Astrocyte (in vitro differentiated cells and primary cell): ENCODE measurements around the gene NCOA1. TPM values are rescaled to one million over a fixed set of nuclear protein-coding genes. Genes with fewer than 3 reads are reported as not detected.

Source experiments
- DNase-seq: peaks from one replicate; pipeline ENCODE4 v3.0.0-alpha.2; 2010; ENCODE audit warnings: low read depth
- FAIRE-seq: peaks from 2 replicates; lab custom pipeline; 2011; peaks lifted over from hg19 to GRCh38; lab: Jason Lieb, UNC
- H2AFZ ChIP-seq: 2 replicates; pipeline ENCODE4 v1.6.0; 2012; ENCODE audit warnings: low read depth, low read length, inconsistent platforms
- H3K27ac ChIP-seq: 2 replicates; pipeline ENCODE4 v1.5.1; 2011; ENCODE audit warnings: low read depth, low read length, inconsistent platforms
- H3K27me3 ChIP-seq: 2 replicates; pipeline ENCODE4 v1.6.0; 2011; ENCODE audit warnings: low read length, inconsistent platforms; ENCODE audit not compliant: insufficient read depth
- H3K36me3 ChIP-seq: 2 replicates; pipeline ENCODE4 v1.5.1; 2011; ENCODE audit warnings: low read length, inconsistent platforms; ENCODE audit not compliant: insufficient read depth
- H3K4me1 ChIP-seq: 2 replicates; pipeline ENCODE4 v1.5.1; 2011; ENCODE audit warnings: low read length, inconsistent platforms; ENCODE audit not compliant: insufficient read depth
- H3K4me2 ChIP-seq: 2 replicates; pipeline ENCODE4 v1.6.0; 2012; ENCODE audit warnings: low read length, inconsistent platforms
- H3K4me3 ChIP-seq: 2 replicates; pipeline ENCODE4 v1.5.1; 2011; ENCODE audit warnings: low read depth, mild to moderate bottlenecking, low read length, inconsistent platforms; ENCODE audit not compliant: insufficient read depth
- H3K79me2 ChIP-seq: 2 replicates; pipeline ENCODE4 v1.6.0; 2012; ENCODE audit warnings: mild to moderate bottlenecking, low read length, inconsistent platforms; ENCODE audit not compliant: insufficient read depth
- H3K9ac ChIP-seq: 2 replicates; pipeline ENCODE4 v1.6.0; 2012; ENCODE audit warnings: mild to moderate bottlenecking, low read length, inconsistent platforms
- H3K9me3 ChIP-seq: 2 replicates; pipeline ENCODE4 v1.5.1; 2012; ENCODE audit warnings: low read depth, mild to moderate bottlenecking, low read length, inconsistent platforms; ENCODE audit not compliant: insufficient read depth
- H4K20me1 ChIP-seq: 2 replicates; pipeline ENCODE4 v1.6.0; 2012; ENCODE audit warnings: low read length, inconsistent platforms; ENCODE audit not compliant: insufficient read depth
- H3K27ac Mint-ChIP-seq: one replicate; pipeline ENCODE4 v1.8.0; 2021; ENCODE audit warnings: mild to moderate bottlenecking, mixed read lengths; ENCODE audit not compliant: unreplicated experiment
- H3K27me3 Mint-ChIP-seq: one replicate; pipeline ENCODE4 v1.8.0; 2021; ENCODE audit warnings: low read depth, mixed read lengths; ENCODE audit not compliant: unreplicated experiment
- H3K36me3 Mint-ChIP-seq: one replicate; pipeline ENCODE4 v1.8.0; 2021; ENCODE audit warnings: low read depth, mixed read lengths; ENCODE audit not compliant: unreplicated experiment
- H3K4me1 Mint-ChIP-seq: one replicate; pipeline ENCODE4 v1.8.0; 2021; ENCODE audit warnings: low read depth, mixed read lengths; ENCODE audit not compliant: unreplicated experiment
- H3K4me3 Mint-ChIP-seq: one replicate; pipeline ENCODE4 v1.8.0; 2021; ENCODE audit warnings: mild to moderate bottlenecking, moderate library complexity, mixed read lengths; ENCODE audit not compliant: unreplicated experiment
- H3K9me3 Mint-ChIP-seq: one replicate; pipeline ENCODE4 v1.8.0; 2021; ENCODE audit warnings: mild to moderate bottlenecking, mixed read lengths; ENCODE audit not compliant: unreplicated experiment
- EZH2 ChIP-seq: IDR thresholded peaks from 2 replicates; pipeline ENCODE4 v1.6.1; 2012; ENCODE audit warnings: mild to moderate bottlenecking, low read length, inconsistent platforms; ENCODE audit not compliant: insufficient read depth
- total RNA-seq: library from RNA; stranded (reverse); gene quantifications from 2 replicates; pipeline ENCODE4 v1.2.1, GENCODE V29; 2021
- TF ChIP-seq, protein P1 (sequence below): IDR thresholded peaks from 2 replicates; pipeline ENCODE4 v1.5.1; 2011; ENCODE audit warnings: low read depth, mild to moderate bottlenecking, inconsistent platforms, low read length, moderate library complexity; ENCODE audit not compliant: insufficient read depth

NCOA1 gene
- total RNA-seq, 1 donor from 2014 or later: 14.7 TPM

DNA sequence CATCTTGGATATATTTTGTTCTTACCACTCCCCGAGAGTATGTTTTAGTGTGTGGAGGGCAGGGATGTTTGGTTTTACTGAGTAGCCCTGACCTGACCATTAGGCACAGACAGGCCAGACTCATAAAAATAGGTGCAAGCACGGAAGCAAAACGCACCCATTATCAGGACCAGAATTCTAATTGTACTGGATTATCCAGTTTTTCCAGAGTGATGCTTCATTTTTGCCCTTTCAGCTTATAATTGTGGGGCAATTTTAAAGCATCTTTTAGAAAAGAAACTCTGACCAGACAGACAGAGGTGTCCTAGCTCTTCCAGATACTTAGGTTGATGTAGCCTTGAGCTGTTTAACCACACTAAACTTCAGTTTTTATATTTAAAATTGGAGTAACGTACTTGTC lies 4.4 kb downstream of the NCOA1 start:
- H3K4me3 Mint-ChIP-seq: no peak overlapping the region
- no peak overlapping the region for H3K9ac ChIP-seq
- H3K79me2 ChIP-seq: peaks cover 55% of the 10 kb centered on the region
- H3K27me3 Mint-ChIP-seq: no peaks in the 10 kb centered on the region
- H3K27ac ChIP-seq: no peak overlapping the region
- H3K36me3 Mint-ChIP-seq: no peaks in the 10 kb centered on the region
- H3K4me1 Mint-ChIP-seq: peaks cover 13% of the 10 kb centered on the region
- H2AFZ ChIP-seq: no peak overlapping the region
- H3K27me3 ChIP-seq: no peaks in the 10 kb centered on the region
- H3K4me3 ChIP-seq: no peak overlapping the region
- H4K20me1 ChIP-seq: peaks cover 59% of the 10 kb centered on the region
- H3K36me3 ChIP-seq: no peaks in the 10 kb centered on the region
- no peak overlapping the region for H3K27ac Mint-ChIP-seq
- peaks cover 9% of the 10 kb centered on the region for H3K4me1 ChIP-seq
- no peaks in the 10 kb centered on the region for H3K9me3 ChIP-seq
- no peak overlapping the region for H3K4me2 ChIP-seq
- no peak for TF ChIP-seq EZH2
- TF ChIP-seq, protein P1, sequence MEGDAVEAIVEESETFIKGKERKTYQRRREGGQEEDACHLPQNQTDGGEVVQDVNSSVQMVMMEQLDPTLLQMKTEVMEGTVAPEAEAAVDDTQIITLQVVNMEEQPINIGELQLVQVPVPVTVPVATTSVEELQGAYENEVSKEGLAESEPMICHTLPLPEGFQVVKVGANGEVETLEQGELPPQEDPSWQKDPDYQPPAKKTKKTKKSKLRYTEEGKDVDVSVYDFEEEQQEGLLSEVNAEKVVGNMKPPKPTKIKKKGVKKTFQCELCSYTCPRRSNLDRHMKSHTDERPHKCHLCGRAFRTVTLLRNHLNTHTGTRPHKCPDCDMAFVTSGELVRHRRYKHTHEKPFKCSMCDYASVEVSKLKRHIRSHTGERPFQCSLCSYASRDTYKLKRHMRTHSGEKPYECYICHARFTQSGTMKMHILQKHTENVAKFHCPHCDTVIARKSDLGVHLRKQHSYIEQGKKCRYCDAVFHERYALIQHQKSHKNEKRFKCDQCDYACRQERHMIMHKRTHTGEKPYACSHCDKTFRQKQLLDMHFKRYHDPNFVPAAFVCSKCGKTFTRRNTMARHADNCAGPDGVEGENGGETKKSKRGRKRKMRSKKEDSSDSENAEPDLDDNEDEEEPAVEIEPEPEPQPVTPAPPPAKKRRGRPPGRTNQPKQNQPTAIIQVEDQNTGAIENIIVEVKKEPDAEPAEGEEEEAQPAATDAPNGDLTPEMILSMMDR: no peak
- DNase-seq: no peak
- FAIRE-seq: no peak
- no peaks in the 10 kb centered on the region for H3K9me3 Mint-ChIP-seq

DNA sequence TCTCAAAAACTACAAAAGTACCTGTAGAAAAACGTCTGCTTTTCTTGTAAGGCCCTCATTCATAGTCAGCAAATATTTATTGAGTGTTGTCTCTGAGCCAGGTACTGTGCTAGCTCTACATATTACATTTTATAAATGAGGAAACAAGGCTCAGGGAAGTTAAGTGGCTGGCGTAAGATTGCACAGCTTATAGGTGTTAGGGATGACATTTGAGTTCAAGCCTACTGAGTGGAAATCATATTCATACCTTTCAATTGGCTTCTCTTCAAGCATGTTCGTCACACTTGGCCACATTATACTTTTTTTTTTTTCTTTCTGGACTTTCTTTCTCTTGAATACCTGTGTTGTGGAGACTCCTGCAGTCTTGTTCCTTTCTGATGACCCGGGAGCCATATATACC lies 5.9 kb downstream of the NCOA1 start:
- TF ChIP-seq, protein P1: no peak
- TF ChIP-seq EZH2: no peak
- H3K4me2 ChIP-seq: no peak overlapping the region
- H4K20me1 ChIP-seq: peaks cover 64% of the 10 kb centered on the region
- H3K36me3 ChIP-seq: no peaks in the 10 kb centered on the region
- Mint-ChIP-seq H3K4me1 (peaks cover 13% of the 10 kb centered on the region), H3K27ac (no peak overlapping the region), H3K4me3 (no peak overlapping the region), H3K27me3 (no peaks in the 10 kb centered on the region), H3K9me3 (no peaks in the 10 kb centered on the region), H3K36me3 (no peaks in the 10 kb centered on the region)
- H3K4me1 ChIP-seq: peaks cover 8% of the 10 kb centered on the region
- no peak overlapping the region for H3K9ac ChIP-seq
- peaks cover 59% of the 10 kb centered on the region for H3K79me2 ChIP-seq
- no peak overlapping the region for H3K27ac ChIP-seq
- no peak for DNase-seq
- FAIRE-seq: no peak
- H3K27me3 ChIP-seq: no peaks in the 10 kb centered on the region
- no peaks in the 10 kb centered on the region for H3K9me3 ChIP-seq
- no peak overlapping the region for H2AFZ ChIP-seq
- no peak overlapping the region for H3K4me3 ChIP-seq

DNA sequence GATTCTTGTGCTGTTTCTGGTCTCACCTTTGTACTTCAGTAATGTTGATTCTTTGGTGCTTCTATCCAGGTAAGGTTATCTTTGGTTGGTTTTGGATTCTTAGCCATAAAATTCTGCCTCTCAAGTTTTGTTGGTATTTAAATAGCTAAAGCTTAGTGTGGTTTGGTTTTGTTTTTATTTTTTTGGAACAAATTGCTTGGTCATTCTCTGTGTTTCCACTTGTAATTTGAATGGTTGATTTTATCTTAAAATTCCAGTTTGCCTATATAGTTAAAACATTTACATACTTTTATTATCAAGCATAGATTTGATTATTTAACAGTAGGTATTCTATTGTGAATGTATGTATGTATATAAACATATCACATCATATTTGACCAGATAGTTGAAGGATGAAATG lies 6.6 kb downstream of the NCOA1 start:
- Histone ChIP-seq H3K36me3 (no peaks in the 10 kb centered on the region), H3K27me3 (no peaks in the 10 kb centered on the region), H3K9me3 (no peaks in the 10 kb centered on the region), H3K27ac (no peak overlapping the region), H3K4me2 (no peak overlapping the region), H4K20me1 (peaks cover 64% of the 10 kb centered on the region), H3K4me3 (no peak overlapping the region), H3K4me1 (peaks cover 3% of the 10 kb centered on the region), H3K79me2 (peaks cover 53% of the 10 kb centered on the region), H3K9ac (no peak overlapping the region), H2AFZ (no peak overlapping the region)
- Mint-ChIP-seq H3K4me3 (no peak overlapping the region), H3K27ac (no peak overlapping the region), H3K27me3 (no peaks in the 10 kb centered on the region), H3K36me3 (no peaks in the 10 kb centered on the region), H3K9me3 (no peaks in the 10 kb centered on the region), H3K4me1 (peaks cover 10% of the 10 kb centered on the region)
- FAIRE-seq (no peak), DNase-seq (no peak)
- TF ChIP-seq, protein P1: no peak
- no peak for TF ChIP-seq EZH2
